D721Med (cell line): ENCODE results near the gene PNPLA7.

ENCODE experiments used
- DNase-seq: peaks from one replicate; pipeline ENCODE4 v3.0.0; 2011; ENCODE audit warnings: low spot score; ENCODE audit not compliant: insufficient read length
- FAIRE-seq: peaks from 2 replicates; lab custom pipeline; 2011; peaks lifted over from hg19 to GRCh38; lab: Jason Lieb, UNC
- TF ChIP-seq, protein P1 (sequence below): IDR thresholded peaks from 2 replicates; pipeline ENCODE4 v1.5.1; 2012; ENCODE audit warnings: mild to moderate bottlenecking, control low read depth; ENCODE audit not compliant: insufficient read depth; ENCODE audit errors: missing control alignments

PNPLA7 gene

DNA sequence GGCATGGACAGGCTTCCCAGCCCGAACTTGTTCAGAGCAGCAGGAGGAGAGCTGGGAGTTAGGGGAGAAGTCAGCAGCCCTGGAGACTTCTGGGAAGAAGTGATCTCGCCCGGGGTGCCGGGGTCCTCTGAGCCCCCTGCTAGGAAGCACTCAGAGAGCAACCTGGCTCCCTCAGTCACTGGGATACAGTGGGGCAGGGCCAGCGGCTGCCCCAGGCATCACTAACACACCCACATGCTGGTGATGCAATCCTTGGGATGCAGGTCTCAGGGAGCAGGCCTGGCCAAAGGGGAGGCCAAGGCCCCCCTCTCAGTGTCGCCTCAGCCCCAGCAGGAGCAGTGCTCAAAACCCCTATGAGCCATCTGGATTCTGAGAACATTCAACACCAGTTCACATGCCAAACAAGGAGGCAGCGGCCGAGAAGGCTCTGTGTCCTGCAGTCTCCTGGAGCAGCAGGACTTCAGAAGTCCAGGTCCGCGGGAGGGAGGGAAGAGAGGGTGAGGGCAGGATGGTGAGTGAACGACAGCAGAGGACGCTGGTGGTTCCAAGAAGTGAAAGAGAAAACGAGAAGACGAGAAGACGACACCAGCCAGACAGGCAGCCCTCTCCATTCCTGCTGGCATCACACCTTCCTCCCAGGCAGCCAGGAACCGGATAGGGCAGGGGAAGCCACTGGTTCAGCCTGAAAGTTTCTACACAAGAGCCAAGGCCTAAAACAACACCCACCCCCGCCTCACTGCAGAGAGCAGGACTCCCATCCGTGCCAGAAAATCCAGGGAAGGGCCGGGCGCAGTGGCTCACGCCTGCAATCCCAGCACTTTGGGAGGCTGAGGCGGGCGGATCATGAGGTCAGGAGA is 2.3 kb downstream of the PNPLA7 start:
- FAIRE-seq (no peak), DNase-seq (no peak)
- TF ChIP-seq, protein P1, sequence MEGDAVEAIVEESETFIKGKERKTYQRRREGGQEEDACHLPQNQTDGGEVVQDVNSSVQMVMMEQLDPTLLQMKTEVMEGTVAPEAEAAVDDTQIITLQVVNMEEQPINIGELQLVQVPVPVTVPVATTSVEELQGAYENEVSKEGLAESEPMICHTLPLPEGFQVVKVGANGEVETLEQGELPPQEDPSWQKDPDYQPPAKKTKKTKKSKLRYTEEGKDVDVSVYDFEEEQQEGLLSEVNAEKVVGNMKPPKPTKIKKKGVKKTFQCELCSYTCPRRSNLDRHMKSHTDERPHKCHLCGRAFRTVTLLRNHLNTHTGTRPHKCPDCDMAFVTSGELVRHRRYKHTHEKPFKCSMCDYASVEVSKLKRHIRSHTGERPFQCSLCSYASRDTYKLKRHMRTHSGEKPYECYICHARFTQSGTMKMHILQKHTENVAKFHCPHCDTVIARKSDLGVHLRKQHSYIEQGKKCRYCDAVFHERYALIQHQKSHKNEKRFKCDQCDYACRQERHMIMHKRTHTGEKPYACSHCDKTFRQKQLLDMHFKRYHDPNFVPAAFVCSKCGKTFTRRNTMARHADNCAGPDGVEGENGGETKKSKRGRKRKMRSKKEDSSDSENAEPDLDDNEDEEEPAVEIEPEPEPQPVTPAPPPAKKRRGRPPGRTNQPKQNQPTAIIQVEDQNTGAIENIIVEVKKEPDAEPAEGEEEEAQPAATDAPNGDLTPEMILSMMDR: no peak

DNA sequence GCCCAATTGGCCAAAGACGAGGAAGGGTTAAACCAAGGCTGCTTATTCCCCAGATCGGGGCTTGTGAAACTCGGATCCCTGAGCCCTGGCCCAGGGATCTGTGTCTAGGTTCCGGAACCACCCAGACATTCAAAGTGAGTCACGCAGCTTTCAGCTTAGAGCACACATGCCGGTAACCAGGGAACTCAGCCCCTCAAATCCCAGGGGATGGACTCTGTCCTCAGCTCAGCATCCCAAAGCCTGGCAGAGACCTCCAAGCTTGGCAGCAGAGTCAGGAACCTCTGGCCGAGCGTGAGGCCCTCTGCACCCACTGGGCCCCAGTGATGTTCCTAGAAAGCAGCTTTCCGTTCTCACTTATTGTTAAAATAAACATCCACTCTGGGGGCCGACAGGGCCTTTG is 5.1 kb downstream of the PNPLA7 start:
- FAIRE-seq (no peak), DNase-seq (no peak)
- TF ChIP-seq, protein P1: no peak

DNA sequence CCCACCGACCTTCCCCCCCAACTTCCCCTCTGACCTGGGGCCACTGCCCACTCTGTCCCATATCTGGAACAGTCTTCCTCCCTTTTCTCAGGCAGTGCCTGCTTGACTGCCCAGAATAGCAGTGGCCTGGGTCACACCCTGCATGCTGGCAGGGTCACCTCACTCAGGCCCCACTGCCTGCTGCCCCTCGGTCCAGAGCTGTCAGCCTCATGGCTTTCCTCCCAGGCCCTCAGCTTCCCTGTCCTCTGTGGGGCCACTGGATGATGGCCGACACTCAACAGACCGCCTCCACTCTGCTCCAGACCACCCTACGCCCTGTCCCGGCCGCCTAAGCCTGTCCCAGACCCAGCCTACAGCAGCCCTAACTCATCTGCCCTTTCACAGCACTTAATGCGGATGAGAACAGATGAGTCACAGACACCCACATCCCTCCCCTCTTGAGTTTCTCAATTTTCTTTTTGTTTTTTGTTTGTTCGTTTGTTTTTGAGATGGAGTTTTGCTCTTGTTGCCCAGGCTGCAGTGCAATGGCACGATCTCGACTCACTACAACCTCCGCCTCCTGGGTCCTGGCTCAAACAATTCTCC is 5.9 kb downstream of the PNPLA7 start:
- no peak for FAIRE-seq
- TF ChIP-seq, protein P1: no peak
- no peak for DNase-seq

DNA sequence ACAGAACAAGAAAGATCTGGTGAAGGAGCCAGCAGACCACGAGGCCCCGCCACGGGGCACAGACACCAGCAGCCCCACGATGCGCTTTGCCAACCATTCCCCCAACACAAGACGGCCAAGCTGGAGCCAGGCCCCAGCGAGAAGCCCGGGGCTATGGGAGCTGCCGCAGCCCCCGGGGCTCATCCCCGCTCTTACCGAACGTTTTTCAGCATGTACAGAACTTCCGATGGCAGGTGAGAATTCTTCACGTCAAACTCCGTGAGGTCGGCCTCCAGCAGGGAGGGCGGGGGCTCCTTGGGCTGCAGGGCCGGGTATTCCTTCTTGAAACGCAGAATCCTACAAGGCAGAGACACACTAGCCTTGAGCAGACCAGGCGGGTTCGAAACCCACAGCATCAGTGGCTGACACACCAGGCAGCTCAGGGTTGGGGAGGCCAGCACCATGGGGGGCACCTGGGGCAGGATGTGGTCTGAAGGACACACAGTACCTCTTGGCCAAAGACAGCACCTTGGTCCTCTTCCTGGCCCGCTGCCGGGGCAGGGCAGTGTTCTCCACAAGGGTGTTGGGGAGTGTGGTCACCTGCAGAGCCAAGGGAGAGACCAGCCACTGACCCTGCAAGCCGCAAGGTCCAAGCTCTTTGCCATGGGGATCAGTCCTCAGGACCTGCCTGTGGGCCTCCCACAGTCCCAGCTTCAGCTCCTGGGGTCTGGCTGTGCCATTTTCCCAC is 6.8 kb downstream of the PNPLA7 start:
- FAIRE-seq: no peak
- DNase-seq: no peak
- TF ChIP-seq, protein P1: no peak

DNA sequence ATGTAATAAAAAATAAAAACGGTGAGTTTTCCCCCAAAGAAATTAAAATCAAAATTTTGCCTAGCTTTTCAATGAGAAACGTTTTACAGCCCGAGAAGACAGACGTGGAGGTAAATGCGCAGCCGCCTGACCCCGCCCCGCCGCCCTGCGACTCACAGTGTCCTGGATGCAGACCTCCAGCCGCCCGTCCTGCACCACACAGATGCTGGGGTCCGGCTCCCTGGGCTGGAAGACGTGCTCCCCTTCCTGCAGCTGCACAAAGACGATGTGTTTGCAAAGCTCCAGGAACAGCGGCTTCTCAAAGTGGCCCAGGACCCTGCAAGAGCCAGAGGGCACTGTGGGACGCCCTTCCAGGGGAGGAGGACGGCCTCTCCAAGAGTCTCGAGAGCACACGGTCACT is 7.7 kb downstream of the PNPLA7 start:
- TF ChIP-seq, protein P1: no peak
- DNase-seq (no peak), FAIRE-seq (no peak)

DNA sequence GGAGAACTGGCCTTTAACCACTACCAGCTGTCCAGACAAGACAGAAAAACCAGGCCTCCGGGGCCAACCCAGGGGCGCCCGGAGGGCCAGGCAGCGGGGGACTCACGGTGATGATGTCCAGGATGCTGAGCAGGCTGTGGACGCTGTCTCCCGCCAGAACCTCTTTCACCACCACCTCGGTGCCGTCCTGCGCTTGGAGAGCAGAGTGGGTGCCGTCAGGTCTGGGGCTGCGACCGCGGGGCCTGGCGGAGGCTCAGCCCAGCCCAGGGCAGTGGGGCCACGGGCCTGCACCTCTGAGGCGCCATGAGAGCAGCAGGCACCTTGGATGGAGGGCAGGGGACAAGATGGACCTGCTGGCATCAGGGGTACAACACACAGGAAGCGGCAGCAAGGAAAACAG is 9.7 kb downstream of the PNPLA7 start:
- FAIRE-seq (no peak), DNase-seq (no peak)
- TF ChIP-seq, protein P1: no peak
